ENCODE results near the gene IARS2. TPM values are rescaled to one million over a fixed set of nuclear protein-coding genes. Genes with fewer than 3 reads are reported as not detected.
"Not testable (repeated sequence)": the region's sequence is repeated elsewhere in the genome, so short reads cannot be mapped to it uniquely, and the experiment has no call there.

IARS2 gene
- total RNA-seq, 4 donors from 2014 or later, result 45.5 to 88.4 (median 68.8) TPM

- TF ChIP-seq, protein P1, sequence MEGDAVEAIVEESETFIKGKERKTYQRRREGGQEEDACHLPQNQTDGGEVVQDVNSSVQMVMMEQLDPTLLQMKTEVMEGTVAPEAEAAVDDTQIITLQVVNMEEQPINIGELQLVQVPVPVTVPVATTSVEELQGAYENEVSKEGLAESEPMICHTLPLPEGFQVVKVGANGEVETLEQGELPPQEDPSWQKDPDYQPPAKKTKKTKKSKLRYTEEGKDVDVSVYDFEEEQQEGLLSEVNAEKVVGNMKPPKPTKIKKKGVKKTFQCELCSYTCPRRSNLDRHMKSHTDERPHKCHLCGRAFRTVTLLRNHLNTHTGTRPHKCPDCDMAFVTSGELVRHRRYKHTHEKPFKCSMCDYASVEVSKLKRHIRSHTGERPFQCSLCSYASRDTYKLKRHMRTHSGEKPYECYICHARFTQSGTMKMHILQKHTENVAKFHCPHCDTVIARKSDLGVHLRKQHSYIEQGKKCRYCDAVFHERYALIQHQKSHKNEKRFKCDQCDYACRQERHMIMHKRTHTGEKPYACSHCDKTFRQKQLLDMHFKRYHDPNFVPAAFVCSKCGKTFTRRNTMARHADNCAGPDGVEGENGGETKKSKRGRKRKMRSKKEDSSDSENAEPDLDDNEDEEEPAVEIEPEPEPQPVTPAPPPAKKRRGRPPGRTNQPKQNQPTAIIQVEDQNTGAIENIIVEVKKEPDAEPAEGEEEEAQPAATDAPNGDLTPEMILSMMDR (IDR thresholded peaks at IDR 0.05), result no peak
- DNase-seq (ENCODE audit: low spot score), result peak; percentile 98
- peak; percentile 82 for ATAC-seq (ENCODE audit: low FRiP score)
Measured at GRCh38 chr1:220089650-220090556, 4.0 kb upstream of the IARS2 start, which contains the start of gene BPNT1. Gene BPNT1 (minus strand): TSS chr1:220089788. CDS start chr1:220079846, 9,942 bp downstream.

- DNase-seq (ENCODE audit: low spot score) (no peak), ATAC-seq (ENCODE audit: low FRiP score) (no peak)
- TF ChIP-seq, protein P1 (IDR thresholded peaks at IDR 0.05), result no peak
Measured at GRCh38 chr1:220092694-220093093, 1.2 kb upstream of the IARS2 start.

DNA sequence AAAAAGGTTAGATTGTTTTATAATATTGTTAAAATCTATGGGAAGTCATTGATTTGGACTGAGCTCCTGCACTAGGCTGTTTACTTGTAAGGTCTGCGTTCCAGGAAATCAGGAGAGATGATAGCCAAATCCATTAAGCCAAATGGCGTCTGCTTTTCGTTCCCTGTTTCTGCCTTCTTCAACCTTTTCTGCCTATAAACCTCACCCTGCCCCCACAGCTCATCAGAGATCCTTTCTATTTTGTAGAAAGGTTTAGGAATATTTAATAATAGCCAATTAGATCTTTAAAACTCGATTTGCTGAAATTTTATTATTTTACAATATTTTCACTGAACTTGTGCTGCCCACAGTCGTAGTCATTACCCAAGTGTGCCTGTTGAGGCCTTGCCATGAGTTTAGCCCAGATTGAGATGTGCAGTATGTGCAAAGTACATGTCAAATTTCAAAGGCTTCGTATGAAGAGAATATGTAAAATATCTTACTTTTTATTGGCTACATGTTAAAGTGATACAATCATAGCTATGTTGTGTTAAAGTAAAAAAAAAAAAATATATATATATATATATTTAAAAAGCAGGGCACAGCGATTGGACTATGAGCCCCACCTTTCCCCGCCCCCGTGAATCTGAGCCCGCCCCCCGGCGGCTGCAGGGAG is 444 bp upstream of the IARS2 start:
- ATAC-seq (ENCODE audit: low FRiP score) (no peak), DNase-seq (ENCODE audit: low spot score) (no peak)

DNA sequence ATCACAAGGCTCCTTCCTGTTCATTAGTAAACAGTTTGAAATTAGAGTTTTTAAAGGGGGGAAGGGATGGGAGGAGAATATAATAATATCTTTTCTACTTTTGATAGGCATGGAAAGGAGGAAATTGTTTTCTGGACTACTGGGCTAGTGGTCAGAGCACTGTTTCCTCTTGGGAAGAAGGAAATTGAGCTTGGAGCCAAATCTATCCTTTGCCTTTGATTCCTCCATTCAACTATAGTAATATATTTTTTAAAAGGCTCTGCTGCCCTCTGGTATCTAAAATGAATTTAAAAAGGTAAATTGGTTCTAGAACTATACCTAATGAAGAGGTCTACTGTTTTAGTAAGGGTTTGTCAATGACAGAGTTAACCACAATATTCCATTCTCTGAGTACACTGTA is 5.9 kb downstream of the IARS2 start:
- TF ChIP-seq, protein P1 (IDR thresholded peaks at IDR 0.05), result no peak
- no peak for DNase-seq (ENCODE audit: low spot score)
- no peak for ATAC-seq (ENCODE audit: low FRiP score)

More for the DNA sequence above, 444 bp upstream of the IARS2 start:
- TF ChIP-seq, protein P1 (IDR thresholded peaks at IDR 0.05), result no peak

DNA sequence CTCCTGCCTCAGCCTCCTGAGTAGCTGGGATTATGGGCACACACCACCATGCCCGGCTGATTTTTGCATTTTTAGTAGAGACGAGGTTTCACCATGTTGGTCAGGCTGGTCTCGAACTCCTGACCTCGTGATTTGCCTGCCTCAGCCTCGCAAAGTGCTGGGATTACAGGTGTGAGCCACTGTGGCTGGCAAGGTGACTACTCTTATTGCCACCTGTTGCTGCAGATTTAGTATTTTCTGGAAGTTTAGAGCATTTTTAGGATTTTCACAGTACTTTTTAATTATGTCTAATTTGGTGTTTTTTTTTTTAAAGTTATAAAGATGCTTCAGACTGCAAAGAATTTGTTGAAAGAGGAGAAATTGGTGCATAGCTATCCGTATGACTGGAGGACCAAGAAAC is 16.5 kb downstream of the IARS2 start:
- not testable (repeated sequence) for DNase-seq (ENCODE audit: low spot score); ATAC-seq (ENCODE audit: low FRiP score)

- DNase-seq (ENCODE audit: low spot score); ATAC-seq (ENCODE audit: low FRiP score): not testable (repeated sequence)
Measured at GRCh38 chr1:220112600-220112999, 18.7 kb downstream of the IARS2 start.

DNA sequence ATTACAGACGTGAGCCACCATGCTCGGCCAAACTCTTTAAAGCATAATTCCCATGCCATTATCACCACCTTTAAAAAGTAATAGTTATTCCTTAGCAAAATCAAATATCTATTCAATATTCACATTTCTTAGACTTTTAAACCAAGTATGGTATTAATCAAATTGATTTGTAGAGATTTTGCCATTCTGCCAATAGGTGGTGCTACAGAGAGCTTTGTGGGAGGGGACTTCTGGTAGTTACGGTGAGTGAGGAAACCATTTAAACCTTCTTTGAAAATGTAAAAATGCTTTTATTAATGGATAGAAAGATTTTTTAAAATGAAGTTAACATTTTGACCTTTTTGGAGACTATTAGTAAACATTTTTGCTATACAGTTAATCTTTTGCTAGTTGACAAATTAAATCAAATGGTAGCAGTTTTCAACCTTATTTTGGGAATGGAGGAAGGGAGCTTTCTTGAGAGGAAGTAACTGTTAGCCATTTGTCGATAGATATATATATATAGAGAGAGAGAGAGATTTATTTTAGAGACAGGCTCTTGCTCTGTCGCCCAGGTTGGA is 19.3 kb downstream of the IARS2 start:
- no peak for DNase-seq (ENCODE audit: low spot score)
- TF ChIP-seq, protein P1 (IDR thresholded peaks at IDR 0.05), result no peak
- no peak for ATAC-seq (ENCODE audit: low FRiP score)

Data from omental fat pad (tissue), 4 donors.